B cell (primary cell): ENCODE data around the gene PLEKHA7. TPM values are rescaled to one million over a fixed set of nuclear protein-coding genes. Genes with fewer than 3 reads are reported as not detected.

Source experiments
- ATAC-seq: fragments of 200-7000 bp; cut with Tn5 transposase; one replicate; pipeline ENCODE4 v1.10.0; 2021; ENCODE audit warnings: low read depth, mild to moderate bottlenecking, moderate number of reproducible peaks, moderate library complexity
- CTCF ChIA-PET: fragments of 350-600 bp; sonication (Branson Sonifier 250); formaldehyde crosslinking; loops from one replicate; lab custom pipeline; 2021; ENCODE audit warnings: antibody characterized with exemption, inconsistent platforms; lab: Charles Lee
- POLR2A ChIA-PET: fragments of 350-600 bp; sonication (Branson Sonifier 250); formaldehyde crosslinking; loops from one replicate; lab custom pipeline; 2021; ENCODE audit warnings: antibody characterized with exemption; lab: Charles Lee
- DNase-seq: peaks from one replicate; pipeline ENCODE4 v3.0.0; 2013
- H2AFZ ChIP-seq: 2 replicates; pipeline ENCODE4 v1.6.1; 2012; ENCODE audit warnings: mild to moderate bottlenecking, low read depth, low read length; ENCODE audit not compliant: insufficient read depth, poor library complexity, severe bottlenecking
- H3K27ac ChIP-seq, 2 donors: 1 replicate in 1 of 2; 2 replicates in 1 of 2; pipeline ENCODE4 v1.5.1; 2012 to 2013; ENCODE audit warnings: low read length in 2 of 2, mild to moderate bottlenecking in 2 of 2, moderate library complexity in 1 of 2
- H3K27me3 ChIP-seq, 4 experiments: fragments of 200-600 bp in 1 of 4; sonication (generic) in 1 of 4; replicated peaks in 1 of 4; 1 replicate in 2 of 4; 2 replicates in 2 of 4; pipeline versions ENCODE4 v1.6.1 to v1.7.0; 2013 to 2016; ENCODE audit warnings: low read length in 3 of 4, mild to moderate bottlenecking in 2 of 4, mixed read lengths in 1 of 4, moderate library complexity in 1 of 4; ENCODE audit not compliant: insufficient read depth in 4 of 4, control insufficient read depth in 3 of 4; ENCODE audit errors: control extremely low read depth in 1 of 4
- H3K36me3 ChIP-seq, 2 experiments: replicated peaks in 1 of 2; 1 replicate in 1 of 2; 2 replicates in 1 of 2; pipeline versions ENCODE4 v1.6.1 to v1.7.1; 2013; ENCODE audit warnings: low read length in 1 of 2; ENCODE audit not compliant: insufficient read depth in 2 of 2, control insufficient read depth in 1 of 2; ENCODE audit errors: control extremely low read depth in 1 of 2, extremely low read depth in 1 of 2
- H3K4me1 ChIP-seq, 2 donors: fragments of 200-600 bp in 1 of 2; sonication (generic) in 1 of 2; 1 replicate in 1 of 2; 2 replicates in 1 of 2; pipeline versions ENCODE4 v1.5.1 to v1.6.1; 2013 to 2017; ENCODE audit warnings: low read length in 2 of 2; ENCODE audit not compliant: control insufficient read depth in 2 of 2, insufficient read depth in 2 of 2
- H3K4me2 ChIP-seq: replicated peaks from 2 replicates; pipeline ENCODE3; 2012; ENCODE audit warnings: mild to moderate bottlenecking, low read depth, low read length; ENCODE audit not compliant: poor library complexity, severe bottlenecking
- H3K4me3 ChIP-seq, 5 experiments: fragments of 200-600 bp in 1 of 5; sonication (generic) in 1 of 5; 1 replicate in 3 of 5; 2 replicates in 2 of 5; pipeline versions ENCODE4 v1.5.1 to v1.7.0; 2011 to 2016; ENCODE audit warnings: low read length in 4 of 5, mild to moderate bottlenecking in 4 of 5, low read depth in 2 of 5, control low read depth in 1 of 5, moderate library complexity in 1 of 5; ENCODE audit not compliant: insufficient read depth in 1 of 5; ENCODE audit errors: control extremely low read depth in 1 of 5, extremely low read depth in 1 of 5
- H3K79me2 ChIP-seq: fragments of 200-600 bp; sonication (generic); one replicate; pipeline ENCODE4 v1.6.0; 2016; ENCODE audit warnings: low read length; ENCODE audit not compliant: control insufficient read depth, insufficient read depth
- H3K9ac ChIP-seq: fragments of 200-600 bp; sonication (generic); 2 replicates; pipeline ENCODE4 v1.6.1; 2017; ENCODE audit warnings: mild to moderate bottlenecking, low read length, moderate library complexity
- H3K9me3 ChIP-seq, 3 donors: one replicate each; pipeline versions ENCODE4 v1.6.1 to v1.7.1; 2013; ENCODE audit warnings: low read length in 2 of 3; ENCODE audit not compliant: control insufficient read depth in 2 of 3, insufficient read depth in 1 of 3; ENCODE audit errors: control extremely low read depth in 1 of 3
- H4K20me1 ChIP-seq: 2 replicates; pipeline ENCODE4 v1.6.0; 2012; ENCODE audit warnings: mild to moderate bottlenecking, low read length; ENCODE audit not compliant: insufficient read depth, control insufficient read depth, poor library complexity, severe bottlenecking
- H3K27ac Mint-ChIP-seq: one replicate; pipeline ENCODE4 v1.8.0; 2021; ENCODE audit warnings: mixed read lengths
- H3K27me3 Mint-ChIP-seq: one replicate; pipeline ENCODE4 v1.8.0; 2021; ENCODE audit warnings: mixed read lengths
- H3K4me1 Mint-ChIP-seq: one replicate; pipeline ENCODE4 v1.8.0; 2021; ENCODE audit warnings: mixed read lengths
- H3K4me3 Mint-ChIP-seq: one replicate; pipeline ENCODE4 v1.8.0; 2021; ENCODE audit warnings: mixed read lengths
- H3K9me3 Mint-ChIP-seq: one replicate; pipeline ENCODE4 v1.8.0; 2022; ENCODE audit warnings: mixed read lengths; ENCODE audit not compliant: insufficient read depth
- CTCF ChIP-seq: fragments of 200-600 bp; IDR thresholded peaks from one replicate; pipeline ENCODE4 v1.8.0; 2022; ENCODE audit warnings: antibody characterized with exemption, mild to moderate bottlenecking
- EZH2 ChIP-seq: IDR thresholded peaks from 2 replicates; pipeline ENCODE4 v1.6.1; 2012; ENCODE audit warnings: borderline replicate concordance, low read depth, mild to moderate bottlenecking, moderate library complexity, low read length; ENCODE audit not compliant: insufficient read depth, poor library complexity, severe bottlenecking
- WGBS: methylation state at CpG from one replicate; pipeline ENCODE4 v1.1.5; 2013; ENCODE audit warnings: missing lambda C conversion rate; ENCODE audit not compliant: insufficient coverage; 5-methylcytosine and 5-hydroxymethylcytosine counted together
- intact Hi-C: fragments of 100-400 bp; cut with micrococcal nuclease; formaldehyde crosslinking; loops from one replicate; pipeline ENCODE4 v1.10.0; 2022
- polyA plus RNA-seq: library from polyadenylated mRNA; depleted of rRNA; stranded (reverse); fragments of >200 nt; gene quantifications from 2 replicates; pipeline ENCODE4 v1.2.3, GENCODE V29; 2012
- total RNA-seq, 2 donors: library from RNA; stranded (reverse); fragments of 120-200 nt in 1 of 2; gene quantifications; 1 replicate in 1 of 2; 2 replicates in 1 of 2; pipeline versions ENCODE4 v1.2.3 to v1.2.4, GENCODE V29; 2013 to 2022

PLEKHA7 gene
- total and polyA plus RNA-seq, 2 donors (not counting 1 experiment from before 2014, with no cell fraction given): 1.7 to 8.2 TPM

- H3K4me1 Mint-ChIP-seq: peaks cover 2% of the 10 kb centered on the region
- no peaks in the 10 kb centered on the region for H3K36me3 ChIP-seq
- no peak overlapping the region for H3K27ac Mint-ChIP-seq
- CTCF ChIA-PET: no interaction called here
- H3K4me3 Mint-ChIP-seq: no peak overlapping the region
- ATAC-seq: no peak
- intact Hi-C loops: no loop called here
- TF ChIP-seq EZH2: no peak
- TF ChIP-seq CTCF: no peak
- H3K27me3 Mint-ChIP-seq: no peaks in the 10 kb centered on the region
- no peak for DNase-seq
- no peak overlapping the region for H3K4me2 ChIP-seq
- no peaks in the 10 kb centered on the region for H4K20me1 ChIP-seq
- POLR2A ChIA-PET: no interaction called here
- H3K27ac ChIP-seq: no peak overlapping the region
- no peaks in the 10 kb centered on the region for H3K79me2 ChIP-seq
- 94% methylated on average over 6 of the region's 7 CpGs for WGBS
- no peaks in the 10 kb centered on the region for H3K4me1 ChIP-seq
- H3K9me3 ChIP-seq: no peaks in the 10 kb centered on the region
- no peak overlapping the region for H3K4me3 ChIP-seq
- H3K27me3 ChIP-seq: no peaks in the 10 kb centered on the region
- no peaks in the 10 kb centered on the region for H3K9me3 Mint-ChIP-seq
- no peak overlapping the region for H2AFZ ChIP-seq
- H3K9ac ChIP-seq: no peak overlapping the region
Measured at GRCh38 chr11:16804104-16804947, 209.9 kb downstream of the PLEKHA7 start.

GRCh38 chr11:16801288-16801980 is 212.8 kb downstream of the PLEKHA7 start:
- CTCF ChIA-PET: interaction anchor here (1.3 to 1.7 kb wide), 4 partner anchors 14 to 262 kb away, joined by 3 to 8 read pairs (median 5); no protein-coding TSS in a partner anchor
- H3K4me1 Mint-ChIP-seq: no peaks in the 10 kb centered on the region
- no peaks in the 10 kb centered on the region for H3K9me3 Mint-ChIP-seq
- 90% methylated on average over 6 of the region's 10 CpGs for whole genome bisulfite sequencing
- Histone ChIP-seq H3K27ac (no peak overlapping the region), H4K20me1 (no peaks in the 10 kb centered on the region), H3K9ac (no peak overlapping the region), H3K4me3 (no peak overlapping the region), H2AFZ (no peak overlapping the region), H3K9me3 (no peaks in the 10 kb centered on the region), H3K4me1 (no peaks in the 10 kb centered on the region), H3K36me3 (no peaks in the 10 kb centered on the region), H3K79me2 (no peaks in the 10 kb centered on the region), H3K4me2 (no peak overlapping the region), H3K27me3 (no peaks in the 10 kb centered on the region)
- no peaks in the 10 kb centered on the region for H3K27me3 Mint-ChIP-seq
- no peak overlapping the region for H3K4me3 Mint-ChIP-seq
- intact Hi-C loops: no loop called here
- DNase-seq (no peak), ATAC-seq (no peak)
- no peak overlapping the region for H3K27ac Mint-ChIP-seq
- no peak for TF ChIP-seq EZH2
- TF ChIP-seq CTCF: no peak
- POLR2A ChIA-PET: no interaction called here
